ENCODE results near the gene RHBDL1.

RHBDL1 gene

GRCh38 chr16:658679-659571, 16.5 kb upstream of the RHBDL1 start:
- DNase-seq: no peak

GRCh38 chr16:659618-660017, 15.9 kb upstream of the RHBDL1 start:
- DNase-seq: no peak

GRCh38 chr16:660132-660458, 15.4 kb upstream of the RHBDL1 start:
- no peak for DNase-seq

DNA sequence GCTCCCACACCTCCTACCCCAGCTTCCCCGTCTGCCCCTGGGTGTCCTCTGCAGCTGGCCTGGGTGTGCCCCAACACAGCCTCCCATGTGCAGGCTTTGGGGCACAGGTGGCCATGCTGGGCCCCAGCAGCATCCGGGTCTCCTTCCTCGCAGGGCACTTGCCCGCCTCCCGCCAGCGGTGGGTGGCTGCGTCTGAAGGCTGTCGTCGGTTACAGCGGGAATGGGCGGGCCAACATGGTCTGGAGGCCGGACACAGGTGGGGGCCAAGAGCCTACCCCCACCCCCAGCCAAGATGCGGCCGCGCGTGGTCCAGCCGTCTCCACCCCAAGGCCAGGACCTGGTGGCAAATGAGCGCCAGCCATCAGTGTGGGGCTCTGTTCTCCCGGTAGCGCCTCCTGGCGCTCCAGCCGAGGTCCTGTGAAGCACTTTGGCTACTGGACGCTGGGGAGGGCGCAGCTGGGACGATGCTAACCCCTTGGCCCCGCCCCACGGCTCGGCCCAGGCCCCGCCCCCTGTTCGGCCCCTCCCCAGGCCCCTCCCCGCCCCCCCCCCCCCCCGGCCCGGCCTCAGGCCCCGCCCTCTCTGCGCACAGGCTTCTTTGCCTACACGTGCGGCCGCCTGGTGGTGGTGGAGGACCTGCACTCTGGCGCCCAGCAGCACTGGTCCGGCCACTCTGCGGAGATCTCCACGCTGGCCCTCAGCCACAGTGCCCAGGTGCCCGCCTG, 14.8 kb upstream of the RHBDL1 start:
- DNase-seq: peak; percentile 78

DNA sequence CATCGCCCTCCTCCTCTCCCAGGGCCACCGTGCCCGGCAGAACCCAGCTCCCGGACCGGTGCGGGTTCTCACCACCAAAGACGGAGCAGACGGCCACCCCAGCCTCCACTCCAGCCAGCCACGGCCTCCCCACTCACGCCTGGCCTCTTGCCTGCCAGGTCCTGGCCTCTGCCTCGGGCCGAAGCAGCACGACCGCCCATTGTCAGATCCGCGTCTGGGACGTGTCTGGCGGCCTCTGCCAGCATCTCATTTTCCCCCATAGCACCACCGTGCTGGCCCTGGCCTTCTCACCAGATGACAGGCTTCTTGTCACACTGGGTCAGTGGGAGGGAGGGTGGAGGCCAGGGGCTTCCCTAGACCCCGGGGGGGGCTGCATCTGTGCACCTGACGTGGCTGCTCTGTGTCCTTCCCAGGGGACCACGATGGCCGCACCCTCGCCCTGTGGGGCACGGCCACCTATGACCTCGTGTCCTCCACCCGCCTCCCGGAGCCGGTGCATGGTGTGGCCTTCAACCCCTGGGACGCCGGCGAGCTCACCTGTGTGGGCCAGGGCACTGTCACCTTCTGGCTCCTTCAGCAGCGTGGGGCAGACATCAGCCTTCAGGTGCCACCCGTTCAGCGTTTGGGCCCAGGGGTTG, 14.2 kb upstream of the RHBDL1 start:
- DNase-seq: no peak

DNA sequence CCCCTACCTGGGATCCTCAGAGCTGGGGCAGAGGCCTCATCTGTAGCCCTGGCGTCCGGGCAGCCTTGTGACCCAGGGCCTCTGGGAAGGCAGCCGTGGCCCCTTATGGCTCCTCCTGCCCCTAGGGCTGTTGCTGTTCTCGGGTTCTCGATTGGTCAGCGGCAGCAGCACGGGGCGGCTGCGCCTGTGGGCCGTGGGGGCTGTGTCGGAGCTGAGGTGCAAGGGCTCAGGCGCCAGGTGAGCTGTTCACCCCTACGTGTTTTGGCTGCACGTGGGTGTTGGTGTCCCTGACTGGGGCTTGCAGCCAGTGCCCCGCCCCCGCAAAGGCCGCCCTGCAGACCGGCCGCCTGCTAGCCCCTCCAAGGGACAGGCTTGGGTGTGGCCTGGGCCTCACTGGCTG, 13.4 kb upstream of the RHBDL1 start:
- no peak for DNase-seq

DNA sequence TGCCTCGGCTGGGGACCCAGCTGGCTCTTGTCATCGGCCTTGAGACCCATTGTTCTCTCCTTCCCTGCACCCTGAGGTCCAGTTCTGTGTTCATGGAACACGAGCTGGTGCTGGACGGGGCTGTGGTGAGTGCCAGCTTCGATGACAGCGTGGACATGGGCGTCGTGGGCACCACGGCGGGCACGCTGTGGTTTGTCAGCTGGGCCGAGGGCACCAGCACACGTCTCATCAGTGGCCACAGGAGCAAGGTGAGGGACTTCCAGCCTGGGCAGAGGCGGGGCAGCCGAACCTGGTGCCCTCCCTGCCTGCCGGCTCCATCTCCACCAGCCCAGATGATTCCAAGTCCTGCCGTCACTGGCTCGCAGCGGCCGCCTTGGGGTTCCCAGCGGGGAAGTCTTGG, 12.9 kb upstream of the RHBDL1 start:
- DNase-seq: no peak

- DNase-seq: no peak
Measured at GRCh38 chr16:666572-666971, 8.9 kb upstream of the RHBDL1 start.

- DNase-seq: no peak
Measured at GRCh38 chr16:667113-667779, 8.2 kb upstream of the RHBDL1 start.

GRCh38 chr16:667780-668518, 7.5 kb upstream of the RHBDL1 start, which contains the start of gene RHOT2:
TSS of gene RHOT2 (plus strand) at chr16:668132. CDS start at chr16:668200, 68 bp downstream.
- peak; percentile 78 for DNase-seq

GRCh38 chr16:668519-669171, 6.8 kb upstream of the RHBDL1 start:
- no peak for DNase-seq

DNA sequence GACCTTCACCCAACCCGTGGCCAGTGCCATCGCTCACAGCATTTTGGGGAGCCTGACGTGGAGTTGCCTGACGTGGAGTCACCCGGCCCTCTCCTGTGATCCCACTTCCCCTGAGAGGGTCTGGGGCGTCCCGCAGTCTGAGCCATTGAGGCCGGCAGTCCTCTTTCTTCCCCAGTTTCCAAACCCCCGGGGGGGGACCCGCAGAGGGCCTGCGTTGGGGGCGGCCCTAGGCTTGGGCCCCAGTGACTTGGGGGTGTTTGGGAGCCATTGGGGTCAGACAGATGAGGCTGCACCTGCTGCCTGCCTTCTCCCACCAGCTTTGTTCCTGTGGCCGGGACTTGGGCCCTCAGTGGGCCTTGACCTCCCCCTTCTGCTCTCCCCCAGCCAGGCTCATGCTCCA, 5.8 kb upstream of the RHBDL1 start:
- no peak for DNase-seq

- no peak for DNase-seq
Measured at GRCh38 chr16:670485-671352, 4.8 kb upstream of the RHBDL1 start.

DNA sequence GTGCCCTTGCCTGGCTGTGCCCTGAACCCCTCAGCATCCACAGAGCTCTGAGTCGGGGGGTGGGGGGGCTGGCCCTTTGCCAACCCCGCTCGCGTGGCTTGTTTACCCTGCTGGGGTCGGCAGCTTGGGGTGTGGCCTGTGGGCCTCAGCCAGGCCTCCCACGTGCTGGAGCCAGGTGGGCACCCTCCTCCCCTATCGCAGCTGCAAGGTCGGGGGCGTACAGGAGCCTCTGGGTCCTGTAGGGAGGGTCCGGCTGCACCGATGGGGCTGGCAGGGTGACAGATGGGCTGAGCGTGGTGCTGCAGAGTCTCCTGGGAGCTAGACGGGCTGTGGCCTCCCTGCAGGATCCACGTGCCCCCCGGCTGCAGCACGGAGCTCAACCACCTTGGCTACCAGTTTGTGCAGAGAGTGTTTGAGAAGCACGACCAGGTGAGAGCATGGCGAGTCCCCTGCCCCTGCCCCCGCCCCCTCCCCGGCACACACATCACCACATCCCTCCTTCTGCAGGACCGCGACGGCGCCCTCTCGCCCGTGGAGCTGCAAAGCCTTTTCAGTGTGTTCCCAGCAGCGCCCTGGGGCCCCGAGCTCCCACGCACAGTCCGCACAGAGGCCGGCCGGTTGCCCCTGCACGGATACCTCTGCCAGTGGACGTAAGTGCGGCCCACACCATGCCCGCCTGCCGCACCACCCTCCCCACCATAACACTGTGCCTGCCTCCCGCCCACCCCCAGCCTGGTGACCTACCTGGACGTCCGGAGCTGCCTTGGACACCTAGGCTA, 3.9 kb upstream of the RHBDL1 start:
- no peak for DNase-seq

DNA sequence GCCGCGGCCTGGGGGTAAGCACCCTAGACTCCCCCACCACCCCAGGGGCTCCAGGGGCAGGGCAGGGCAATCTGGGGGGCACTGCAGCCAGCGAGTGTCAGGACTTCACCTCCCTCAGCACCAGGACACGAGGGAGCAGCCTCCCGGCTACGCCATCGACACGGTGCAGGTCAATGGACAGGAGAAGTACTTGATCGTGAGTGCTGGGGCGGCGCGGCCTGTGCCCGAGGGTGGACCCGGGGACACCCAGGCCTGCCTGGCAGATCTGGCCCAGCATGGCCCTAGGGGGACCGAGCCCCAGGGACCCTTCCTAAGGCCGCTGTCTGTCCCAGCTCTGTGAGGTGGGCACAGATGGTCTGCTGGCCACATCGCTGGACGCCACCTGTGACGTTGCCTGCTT, 3.1 kb upstream of the RHBDL1 start:
- no peak for DNase-seq

DNA sequence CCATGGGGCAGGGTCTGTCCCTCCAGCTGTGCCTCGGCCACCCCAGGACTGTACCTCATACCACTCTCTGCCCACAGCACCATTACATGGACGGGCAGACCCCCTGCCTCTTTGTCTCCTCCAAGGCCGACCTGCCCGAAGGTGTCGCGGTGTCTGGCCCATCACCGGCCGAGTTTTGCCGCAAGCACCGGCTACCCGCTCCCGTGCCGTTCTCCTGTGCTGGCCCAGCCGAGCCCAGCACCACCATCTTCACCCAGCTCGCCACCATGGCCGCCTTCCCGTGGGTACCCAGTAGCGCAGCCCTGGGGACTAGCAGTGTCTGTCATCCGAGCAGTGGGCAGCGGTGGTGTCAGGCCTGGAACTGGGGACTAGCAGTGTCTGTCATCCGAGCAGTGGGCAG, 2.6 kb upstream of the RHBDL1 start:
- no peak for DNase-seq

- no peak for DNase-seq
Measured at GRCh38 chr16:673399-673991, 2.0 kb upstream of the RHBDL1 start.

- DNase-seq: no peak
Measured at GRCh38 chr16:674214-674881, 1.1 kb upstream of the RHBDL1 start.

- no peak for DNase-seq
Measured at GRCh38 chr16:675884-676564, 553 bp downstream of the RHBDL1 start.

All from NCI-H2029 (cell line).